DMS53 treated with DMSO at 0.1 percent for 48 hours (cell line): ENCODE measurements around the gene DIS3L.
A peak's percentile ranks its signal among the peaks of the same experiment; 100 is the strongest.
"Not testable (repeated sequence)": the region's sequence is repeated elsewhere in the genome, so short reads cannot be mapped to it uniquely, and the experiment has no call there.

ENCODE experiments used
- DNase-seq: peaks from one replicate; lab custom pipeline; 2025; ENCODE audit not compliant: unreplicated experiment; lab: John Stamatoyannopoulos, UW

DIS3L gene

GRCh38 chr15:66308531-66308930, 15.2 kb downstream of the DIS3L start:
- no peak for DNase-seq

GRCh38 chr15:66309828-66310227, 16.5 kb downstream of the DIS3L start:
- DNase-seq = no peak

GRCh38 chr15:66310786-66311185, 17.4 kb downstream of the DIS3L start:
- no peak for DNase-seq

GRCh38 chr15:66312144-66312543, 18.8 kb downstream of the DIS3L start:
- no peak for DNase-seq

GRCh38 chr15:66323312-66323928, 30.1 kb downstream of the DIS3L start:
- no peak for DNase-seq

GRCh38 chr15:66326051-66326450, 32.7 kb downstream of the DIS3L start:
- no peak for DNase-seq

- DNase-seq = no peak
Observed at GRCh38 chr15:66327736-66328135, 34.4 kb downstream of the DIS3L start.

GRCh38 chr15:66328771-66329170, 35.4 kb downstream of the DIS3L start:
- no peak for DNase-seq

- not testable (repeated sequence) for DNase-seq
Observed at GRCh38 chr15:66348530-66348929, 55.2 kb downstream of the DIS3L start.

GRCh38 chr15:66356077-66356358, 62.6 kb downstream of the DIS3L start:
- DNase-seq = no peak

- peak; percentile 75 for DNase-seq
Observed at GRCh38 chr15:66356359-66357236, 63.2 kb downstream of the DIS3L start, which contains the start of gene TIPIN. TSS of gene TIPIN (minus strand) at chr15:66356685. CDS start at chr15:66352947, 3,738 bp downstream.

- no peak for DNase-seq
Observed at GRCh38 chr15:66359740-66360139, 66.4 kb downstream of the DIS3L start.

GRCh38 chr15:66361745-66362460, 68.5 kb downstream of the DIS3L start:
- not testable (repeated sequence) for DNase-seq

GRCh38 chr15:66362776-66363175, 69.4 kb downstream of the DIS3L start:
- DNase-seq = no peak

GRCh38 chr15:66364944-66365528, 71.7 kb downstream of the DIS3L start:
- DNase-seq = no peak

- DNase-seq = peak; percentile 15
Observed at GRCh38 chr15:66369773-66370651, 76.6 kb downstream of the DIS3L start.

- no peak for DNase-seq
Observed at GRCh38 chr15:66374179-66374578, 80.8 kb downstream of the DIS3L start.

- DNase-seq = no peak
Observed at GRCh38 chr15:66378814-66379430, 85.6 kb downstream of the DIS3L start.

- DNase-seq = not testable (repeated sequence)
Observed at GRCh38 chr15:66381376-66381775, 88.0 kb downstream of the DIS3L start.
